HEK293 (cell line): ENCODE measurements around the gene RIPPLY2.
"Not testable (repeated sequence)": the region's sequence is repeated elsewhere in the genome, so short reads cannot be mapped to it uniquely, and the experiment has no call there.

Experiments used
- CTCF ChIA-PET: fragments of 350-600 bp; formaldehyde crosslinking; extraction: SDS; loops from one replicate; lab custom pipeline; 2021; ENCODE audit warnings: antibody characterized with exemption; lab: Yijun Ruan, JAX
- POLR2A ChIA-PET: fragments of 300-600 bp; formaldehyde crosslinking; extraction: SDS; loops from one replicate; lab custom pipeline; 2020; ENCODE audit warnings: antibody characterized with exemption, inconsistent platforms; lab: Yijun Ruan, JAX
- H3K27ac ChIP-seq: fragments of 200-500 bp; sonication (Bioruptor generic); 2 replicates; pipeline ENCODE4 v1.5.1; 2014; ENCODE audit warnings: low read depth, low read length, control low read depth, inconsistent platforms; ENCODE audit errors: extremely low read depth
- H3K36me3 ChIP-seq, 2 experiments: fragments of 200-500 bp in 1 of 2; sonication (Bioruptor generic) in 1 of 2; 1 replicate in 1 of 2; 2 replicates in 1 of 2; pipeline ENCODE4 v1.5.1; 2014 to 2017; ENCODE audit warnings: inconsistent platforms in 2 of 2, low read length in 2 of 2; ENCODE audit not compliant: control insufficient read depth in 2 of 2, insufficient read depth in 1 of 2
- H3K4me1 ChIP-seq: fragments of 200-500 bp; sonication (Bioruptor generic); 2 replicates; pipeline ENCODE4 v1.5.1; 2014; ENCODE audit warnings: mild to moderate bottlenecking, low read length, inconsistent platforms; ENCODE audit not compliant: control insufficient read depth, insufficient read depth
- H3K4me3 ChIP-seq: 2 replicates; pipeline ENCODE4 v1.5.1; 2011; ENCODE audit warnings: low read depth, mild to moderate bottlenecking, control low read depth, low read length, moderate library complexity
- H3K9me3 ChIP-seq: fragments of 200-500 bp; sonication (Bioruptor generic); 2 replicates; pipeline ENCODE4 v1.5.1; 2014; ENCODE audit warnings: low read depth, low read length, inconsistent platforms; ENCODE audit not compliant: control insufficient read depth, insufficient read depth
- ATF2 ChIP-seq: fragments of 450-650 bp; formaldehyde crosslinking; IDR thresholded peaks from 2 replicates; pipeline ENCODE4 v1.5.1; 2016; ENCODE audit warnings: missing biosample characterization, missing genetic modification characterization, low read depth
- GLI2 ChIP-seq: fragments of 450-650 bp; formaldehyde crosslinking; IDR thresholded peaks from 2 replicates; pipeline ENCODE4; 2017; ENCODE audit warnings: missing biosample characterization, missing genetic modification characterization, low read depth, borderline replicate concordance
- KLF16 ChIP-seq: fragments of 450-650 bp; formaldehyde crosslinking; IDR thresholded peaks from 2 replicates; pipeline ENCODE4 v1.5.1; 2017; ENCODE audit warnings: missing biosample characterization, missing genetic modification characterization
- MEIS1 ChIP-seq: sonication (generic); formaldehyde crosslinking; IDR thresholded peaks from 2 replicates; pipeline ENCODE4 v1.8.1; 2022; ENCODE audit warnings: missing genetic modification reagents, mild to moderate bottlenecking, borderline replicate concordance
- PRDM1 ChIP-seq: fragments of 450-650 bp; formaldehyde crosslinking; IDR thresholded peaks from 2 replicates; pipeline ENCODE4; 2016; ENCODE audit warnings: missing biosample characterization, missing genetic modification characterization
- PRDM10 ChIP-seq: fragments of 450-650 bp; formaldehyde crosslinking; IDR thresholded peaks from 2 replicates; pipeline ENCODE4 v1.5.1; 2016; ENCODE audit warnings: missing biosample characterization, missing genetic modification characterization
- PRDM2 ChIP-seq: fragments of 450-650 bp; formaldehyde crosslinking; IDR thresholded peaks from 2 replicates; pipeline ENCODE4 v1.5.1; 2016; ENCODE audit warnings: missing biosample characterization, missing genetic modification characterization, borderline replicate concordance
- SP3 ChIP-seq: fragments of 450-650 bp; formaldehyde crosslinking; IDR thresholded peaks from 2 replicates; pipeline ENCODE4 v1.5.1; 2016; ENCODE audit warnings: missing biosample characterization, missing genetic modification characterization
- ZIC2 ChIP-seq: fragments of 450-650 bp; formaldehyde crosslinking; IDR thresholded peaks from 2 replicates; pipeline ENCODE4 v1.5.1; 2016; ENCODE audit warnings: missing biosample characterization, missing genetic modification characterization
- ZNF112 ChIP-seq: fragments of 450-650 bp; formaldehyde crosslinking; IDR thresholded peaks from 2 replicates; pipeline ENCODE4 v1.5.0; 2017; ENCODE audit warnings: missing biosample characterization, missing genetic modification characterization
- ZNF138 ChIP-seq: fragments of 450-650 bp; formaldehyde crosslinking; IDR thresholded peaks from 2 replicates; pipeline ENCODE4 v1.5.1; 2016; ENCODE audit warnings: missing biosample characterization, missing genetic modification characterization, borderline replicate concordance
- ZNF362 ChIP-seq: fragments of 450-650 bp; formaldehyde crosslinking; IDR thresholded peaks from 2 replicates; pipeline ENCODE4 v1.5.1; 2016; ENCODE audit warnings: missing biosample characterization, missing genetic modification characterization
- ZNF530 ChIP-seq: fragments of 450-650 bp; formaldehyde crosslinking; IDR thresholded peaks from 2 replicates; pipeline ENCODE4 v1.5.1; 2016; ENCODE audit warnings: low read depth, missing biosample characterization, missing genetic modification characterization
- ZNF654 ChIP-seq: fragments of 450-650 bp; formaldehyde crosslinking; IDR thresholded peaks from 2 replicates; pipeline ENCODE4 v1.5.1; 2016; ENCODE audit warnings: low read depth, missing biosample characterization, missing genetic modification characterization
- ZSCAN5A ChIP-seq: fragments of 450-650 bp; formaldehyde crosslinking; IDR thresholded peaks from 2 replicates; pipeline ENCODE4 v1.5.1; 2016; ENCODE audit warnings: missing biosample characterization, missing genetic modification characterization
- TF ChIP-seq, protein P1 (sequence below): fragments of 450-650 bp; formaldehyde crosslinking; IDR thresholded peaks from 2 replicates; pipeline ENCODE4 v1.5.1; 2016; ENCODE audit warnings: missing biosample characterization, missing genetic modification characterization

Gene RIPPLY2

GRCh38 chr6:83853178-83854000 is at the start of gene RIPPLY2 (continued):
- TF ChIP-seq ZSCAN5A (tag by site-specific recombination) (no peak; the same call in 1 of the 2 replicates), PRDM1 (tag by site-specific recombination) (no peak), PRDM10 (tag by site-specific recombination) (peak; percentile 83), ATF2 (tag by site-specific recombination) (no peak), PRDM2 (no peak)

GRCh38 chr6:83803492-83803891 is 49.7 kb upstream of the RIPPLY2 start:
- H3K9me3 ChIP-seq, H3K4me1 ChIP-seq, H3K36me3 ChIP-seq, H3K27ac ChIP-seq, POLR2A ChIA-PET, H3K4me3 ChIP-seq: not testable (repeated sequence)
- CTCF ChIA-PET, result interaction anchor here (0.7 to 1.2 kb wide), 2 partner anchors 56 to 1850 kb away, joined by 3 read pairs; partner anchors contain the start of gene CYB5R4

DNA sequence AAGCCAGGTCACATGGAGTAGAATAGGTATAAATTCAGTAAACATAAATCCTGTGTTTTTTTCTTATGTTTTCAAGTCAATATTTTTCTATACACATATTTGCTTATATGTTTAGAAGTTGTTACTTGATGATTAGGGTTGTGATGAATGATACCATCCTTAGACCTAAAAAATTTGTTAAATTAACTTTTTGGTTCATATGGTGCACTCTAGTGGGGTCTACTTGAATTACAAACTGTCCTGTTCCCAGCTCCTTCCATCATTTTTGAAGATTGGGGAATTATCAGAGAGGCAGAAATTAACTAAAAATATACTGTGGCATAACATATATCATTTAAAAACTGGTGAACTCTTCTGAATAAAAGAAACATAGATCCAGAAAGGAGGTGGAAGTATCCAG is 48.3 kb upstream of the RIPPLY2 start:
- H3K27ac ChIP-seq, result no peak overlapping the region
- H3K4me3 ChIP-seq, result no peak overlapping the region
- no peaks in the 10 kb centered on the region for H3K9me3 ChIP-seq
- CTCF ChIA-PET, result interaction anchor here (0.6 to 1.6 kb wide), 4 partner anchors 8 to 210 kb away, joined by 3 to 7 read pairs (median 4); partner anchors contain the start of gene CYB5R4
- POLR2A ChIA-PET, result no interaction called here
- no peaks in the 10 kb centered on the region for H3K4me1 ChIP-seq
- H3K36me3 ChIP-seq, result no peaks in the 10 kb centered on the region
- TF ChIP-seq SP3 (no peak), ZNF530 (tag by site-specific recombination) (no peak), ZNF654 (tag by site-specific recombination) (no peak), MEIS1 (CRISPR knock-in tag) (no peak), GLI2 (tag by site-specific recombination) (no peak), ZNF362 (tag by site-specific recombination) (no peak), KLF16 (no peak), ZNF112 (tag by site-specific recombination) (no peak), ZNF138 (tag by site-specific recombination) (no peak), ZIC2 (no peak)
- TF ChIP-seq, protein P1, sequence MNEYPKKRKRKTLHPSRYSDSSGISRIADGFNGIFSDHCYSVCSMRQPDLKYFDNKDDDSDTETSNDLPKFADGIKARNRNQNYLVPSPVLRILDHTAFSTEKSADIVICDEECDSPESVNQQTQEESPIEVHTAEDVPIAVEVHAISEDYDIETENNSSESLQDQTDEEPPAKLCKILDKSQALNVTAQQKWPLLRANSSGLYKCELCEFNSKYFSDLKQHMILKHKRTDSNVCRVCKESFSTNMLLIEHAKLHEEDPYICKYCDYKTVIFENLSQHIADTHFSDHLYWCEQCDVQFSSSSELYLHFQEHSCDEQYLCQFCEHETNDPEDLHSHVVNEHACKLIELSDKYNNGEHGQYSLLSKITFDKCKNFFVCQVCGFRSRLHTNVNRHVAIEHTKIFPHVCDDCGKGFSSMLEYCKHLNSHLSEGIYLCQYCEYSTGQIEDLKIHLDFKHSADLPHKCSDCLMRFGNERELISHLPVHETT (tag by site-specific recombination), result no peak
